Measurements from ENCODE around the gene PIP5KL1. TPM values are rescaled to one million over a fixed set of nuclear protein-coding genes. Genes with fewer than 3 reads are reported as not detected.

Gene PIP5KL1
- total RNA-seq, 2 experiments from 2014 or later: 0.95 to 4.4 TPM

- CTCF ChIA-PET (ENCODE audit: unreplicated experiment): interaction anchor here (0.5 kb wide), 1 partner anchor 84 kb away, joined by 3 read pairs; no protein-coding TSS in a partner anchor
- intact Hi-C loops (cut with micrococcal nuclease; ENCODE audit: unreplicated experiment): no loop called here
- no peak for DNase-seq (ENCODE audit: low spot score)
- H3K4me1 ChIP-seq (ENCODE audit: insufficient read depth, low read length, poor library complexity, severe bottlenecking): peaks cover 15% of the 10 kb centered on the region
- no peak overlapping the region for H3K4me2 ChIP-seq (ENCODE audit: low read length)
- no peak for TF ChIP-seq CTCF (conservative IDR thresholded peaks at IDR 0.05; ENCODE audit: low read length)
- TF ChIP-seq EZH2phosphoT487 (IDR thresholded peaks at IDR 0.05; ENCODE audit: borderline replicate concordance, low read depth, low read length): no peak
- peaks cover 59% of the 10 kb centered on the region for H3K36me3 ChIP-seq (ENCODE audit: insufficient read depth, low read length)
- no peaks in the 10 kb centered on the region for H3K9me2 ChIP-seq (ENCODE audit: insufficient read depth, low read length)
- H2AFZ ChIP-seq (ENCODE audit: low read length): no peak overlapping the region
- POLR2A ChIA-PET: interaction anchor here (0.6 kb wide), 1 partner anchor 21 kb away, joined by 4 read pairs; no protein-coding TSS in a partner anchor
- H3K27ac ChIP-seq (ENCODE audit: low read depth, low read length, poor library complexity, severe bottlenecking): no peak overlapping the region
- H3K9me3 ChIP-seq (ENCODE audit: low read length): no peaks in the 10 kb centered on the region
- H4K20me1 ChIP-seq (ENCODE audit: insufficient read depth, low read length): 0 out of 2 replicates have a peak, but pooled peaks cover 5% of the 10 kb centered on the region
- peaks cover 37% of the 10 kb centered on the region; the same call in 1 of the 2 replicates for H3K79me2 ChIP-seq (ENCODE audit: insufficient read depth, low read depth, low read length)
- no TSS peak for BruUV-seq (replicated peaks)
- H3K4me3 ChIP-seq (ENCODE audit: low read depth, low read length, poor library complexity, severe bottlenecking): no peak overlapping the region
Observed at GRCh38 chr9:127950513-127951289, 20.1 kb upstream of the PIP5KL1 start.

- peaks cover 30% of the 10 kb centered on the region; the same call in 1 of the 2 replicates for H3K79me2 ChIP-seq (ENCODE audit: insufficient read depth, low read depth, low read length)
- TF ChIP-seq EZH2phosphoT487 (IDR thresholded peaks at IDR 0.05; ENCODE audit: borderline replicate concordance, low read depth, low read length) (no peak), CTCF (conservative IDR thresholded peaks at IDR 0.05; ENCODE audit: low read length) (no peak)
- ChIA-PET POLR2A (interaction anchor here (1.2 kb wide), 1 partner anchor 85 kb away, joined by 3 read pairs; no protein-coding TSS in a partner anchor), CTCF (ENCODE audit: unreplicated experiment) (interaction anchor here (0.5 kb wide), 1 partner anchor 85 kb away, joined by 3 read pairs; no protein-coding TSS in a partner anchor)
- H3K9me3 ChIP-seq (ENCODE audit: low read length): no peaks in the 10 kb centered on the region
- DNase-seq (ENCODE audit: low spot score): no peak
- H2AFZ ChIP-seq (ENCODE audit: low read length): no peak overlapping the region
- H3K36me3 ChIP-seq (ENCODE audit: insufficient read depth, low read length): peaks cover 67% of the 10 kb centered on the region
- peaks cover 8% of the 10 kb centered on the region for H3K4me1 ChIP-seq (ENCODE audit: insufficient read depth, low read length, poor library complexity, severe bottlenecking)
- no peaks in the 10 kb centered on the region for H3K9me2 ChIP-seq (ENCODE audit: insufficient read depth, low read length)
- no peak overlapping the region for H3K4me3 ChIP-seq (ENCODE audit: low read depth, low read length, poor library complexity, severe bottlenecking)
- H4K20me1 ChIP-seq (ENCODE audit: insufficient read depth, low read length): 0 out of 2 replicates have a peak, but pooled peaks cover 5% of the 10 kb centered on the region
- no peak overlapping the region for H3K27ac ChIP-seq (ENCODE audit: low read depth, low read length, poor library complexity, severe bottlenecking)
- BruUV-seq (replicated peaks): no TSS peak
- intact Hi-C loops (cut with micrococcal nuclease; ENCODE audit: unreplicated experiment): no loop called here
- no peak overlapping the region for H3K4me2 ChIP-seq (ENCODE audit: low read length)
Observed at GRCh38 chr9:127949827-127950512, 19.4 kb upstream of the PIP5KL1 start.

Measured in OCI-LY7 (cell line).